Measurements from ENCODE around the gene PARS2.

Gene PARS2
- 5.0 to 11.2 (median 6.8) reads per million in 4 experiments for total RNA-seq

DNA sequence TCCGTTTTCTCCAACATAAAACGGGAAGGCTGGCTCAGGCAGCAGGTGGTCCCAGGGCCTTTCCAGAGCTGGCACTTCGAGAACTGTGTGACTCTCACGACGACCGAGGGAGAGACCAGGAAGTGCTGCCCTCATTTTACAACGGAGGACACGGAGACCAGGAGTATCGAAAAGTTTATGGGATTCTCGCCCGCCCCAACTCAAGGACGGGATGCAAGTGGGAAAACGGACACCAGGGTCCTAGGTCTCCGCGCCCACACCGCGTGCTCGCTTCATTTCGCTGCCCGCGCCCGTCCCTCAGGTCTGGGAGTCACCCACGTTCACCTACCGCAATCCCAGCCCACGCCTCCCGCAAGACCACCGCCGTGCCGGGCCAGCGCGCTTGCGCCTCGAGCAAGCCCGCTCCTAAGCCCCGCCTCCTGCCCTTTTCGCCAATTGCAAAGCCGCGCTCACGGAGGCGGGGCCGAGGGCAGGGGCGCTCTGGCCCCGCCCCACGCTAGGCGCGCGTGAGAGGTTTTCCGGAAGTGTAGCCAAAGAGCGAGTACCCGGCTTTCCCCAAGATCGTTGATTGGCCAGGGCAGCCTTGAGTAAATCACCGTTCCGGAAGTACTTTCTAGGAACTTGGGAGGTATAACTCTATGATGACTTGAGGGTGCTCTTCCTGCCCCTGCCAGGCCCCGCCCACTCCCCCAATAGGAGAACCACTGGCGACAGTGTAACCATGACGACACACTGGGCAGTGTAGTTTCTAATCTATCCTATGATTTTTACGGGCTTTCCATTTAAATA is at the start of gene PARS2:
PARS2 (minus strand) TSS at position 391 of the 789 bp plus-strand sequence. CDS start 5,362 bp downstream, outside the sequence.
- peak; percentile 97 for DNase-seq

DNA sequence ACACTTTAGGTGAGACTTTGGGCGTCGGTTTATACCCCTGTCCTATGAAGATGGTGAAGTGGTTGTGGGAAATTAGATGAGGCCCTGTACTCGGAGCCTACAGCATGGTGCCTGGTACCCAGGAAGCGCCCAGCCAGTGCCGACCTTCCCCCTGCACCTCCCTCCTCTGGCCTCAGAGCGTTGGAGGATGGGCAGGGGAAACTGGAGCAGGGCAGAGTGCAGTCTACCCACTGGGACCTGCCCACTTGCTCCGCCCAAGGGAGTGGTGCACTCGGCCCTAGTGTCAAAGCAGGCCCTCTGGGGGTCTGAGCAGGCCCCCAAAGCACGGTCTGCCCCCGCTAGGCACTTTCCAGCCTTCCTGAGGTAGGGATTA is 49.8 kb upstream of the PARS2 start:
- DNase-seq = no peak

DNA sequence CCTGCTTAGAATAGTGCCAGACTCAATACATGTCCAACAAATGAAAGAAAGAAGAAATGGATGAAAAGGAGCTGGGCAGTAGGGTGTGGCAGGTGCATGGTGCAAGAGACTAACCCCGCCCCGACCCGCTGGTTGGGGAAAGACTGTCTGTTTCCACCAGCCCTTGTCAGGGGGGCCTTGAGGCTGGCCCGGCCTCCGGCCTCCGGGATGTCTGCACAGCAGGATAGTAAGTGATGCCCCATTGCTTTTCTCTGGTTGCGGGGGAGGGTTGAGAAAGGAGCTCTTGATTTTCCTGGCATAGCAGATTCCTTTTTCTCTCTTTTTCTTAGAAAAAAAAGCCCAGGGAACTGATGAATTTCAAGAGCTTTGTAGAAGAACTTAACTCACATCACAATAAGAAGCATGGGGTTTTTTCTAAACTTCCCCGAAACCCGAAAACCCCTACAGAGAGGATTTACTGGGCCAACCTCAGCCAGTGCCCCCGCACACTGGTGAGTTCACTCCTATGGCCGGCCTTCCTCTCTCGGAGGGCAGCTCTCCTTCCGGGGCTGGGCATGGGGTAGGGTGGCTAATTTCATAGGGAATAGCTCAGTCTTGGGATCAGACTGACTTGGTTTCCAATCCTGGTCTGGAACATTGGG is 49.3 kb upstream of the PARS2 start:
- DNase-seq = no peak

DNA sequence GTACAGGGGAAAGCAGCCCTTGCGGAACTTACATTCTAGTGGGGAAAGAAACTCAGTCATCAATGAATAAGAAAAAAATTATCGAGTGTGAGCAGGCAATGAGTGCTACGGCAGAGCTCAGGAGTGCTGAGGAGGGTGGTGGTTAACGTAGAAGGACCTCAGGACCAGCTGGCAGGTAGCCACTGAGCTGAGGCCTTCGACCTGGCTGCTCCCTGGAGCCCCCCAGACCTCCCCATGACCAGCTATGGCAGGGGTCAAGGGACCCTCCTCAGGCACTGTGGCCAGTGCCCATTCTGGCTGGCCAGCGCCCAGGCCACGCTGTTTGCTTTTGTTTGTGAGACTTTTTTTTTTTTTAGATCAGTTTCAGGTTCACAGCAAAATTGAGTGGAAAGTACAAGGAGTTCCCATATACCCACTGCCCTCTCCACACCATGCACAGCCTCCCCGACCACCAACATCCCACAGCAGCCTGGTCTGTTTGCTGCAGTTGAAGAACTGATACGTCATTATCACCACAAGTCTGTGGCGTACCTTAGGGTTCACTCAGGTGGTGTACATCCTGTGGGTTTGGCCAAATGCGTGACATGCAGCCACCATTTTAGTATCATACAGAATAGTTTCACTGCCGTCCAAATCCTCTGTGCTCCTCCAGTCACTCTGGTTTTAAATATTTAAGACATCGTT is 48.6 kb upstream of the PARS2 start:
- no peak for DNase-seq

DNA sequence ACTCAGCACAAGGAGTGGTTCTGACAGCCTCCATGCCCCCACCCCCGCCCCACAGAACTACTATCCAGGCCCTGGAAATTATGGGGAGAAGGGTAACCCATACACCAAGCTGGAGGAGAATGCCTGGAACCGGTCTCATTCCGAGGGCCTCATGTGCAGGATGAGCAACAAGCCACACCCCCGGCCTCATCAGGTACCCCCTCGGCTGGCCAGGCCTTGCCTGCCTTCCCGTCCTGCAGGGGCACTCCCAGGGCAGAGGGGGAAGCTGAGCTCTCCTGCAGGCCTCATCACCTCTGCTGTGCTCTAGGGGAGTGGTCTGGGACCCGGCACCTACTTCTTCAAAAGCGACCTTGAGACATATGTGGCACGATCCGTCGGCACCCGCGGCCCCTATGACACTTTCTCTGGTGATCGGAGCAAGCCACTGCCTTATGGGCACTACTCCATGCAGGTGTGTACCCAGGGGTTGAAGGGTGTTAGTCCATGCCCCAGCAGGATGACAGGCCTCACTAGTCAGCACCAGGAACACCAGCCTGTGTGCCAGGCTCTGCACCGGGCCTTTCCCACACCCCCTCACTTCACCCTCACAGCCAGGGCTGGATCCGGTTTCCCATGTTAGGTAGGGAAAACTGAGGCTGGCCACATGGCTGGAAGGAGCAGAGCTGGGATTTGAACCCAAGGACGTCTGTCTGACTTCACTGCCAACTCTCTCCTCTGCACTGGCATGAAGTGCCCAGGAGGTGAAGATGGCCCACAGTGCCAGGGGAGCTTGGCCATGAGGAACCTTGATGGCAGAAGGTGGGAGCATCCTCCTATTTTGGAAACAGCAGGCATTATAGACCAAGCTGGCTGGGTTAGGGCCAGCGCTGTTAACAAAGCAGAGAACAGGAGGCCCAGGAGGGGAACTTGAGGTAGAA is 47.7 kb upstream of the PARS2 start:
- no peak for DNase-seq

DNA sequence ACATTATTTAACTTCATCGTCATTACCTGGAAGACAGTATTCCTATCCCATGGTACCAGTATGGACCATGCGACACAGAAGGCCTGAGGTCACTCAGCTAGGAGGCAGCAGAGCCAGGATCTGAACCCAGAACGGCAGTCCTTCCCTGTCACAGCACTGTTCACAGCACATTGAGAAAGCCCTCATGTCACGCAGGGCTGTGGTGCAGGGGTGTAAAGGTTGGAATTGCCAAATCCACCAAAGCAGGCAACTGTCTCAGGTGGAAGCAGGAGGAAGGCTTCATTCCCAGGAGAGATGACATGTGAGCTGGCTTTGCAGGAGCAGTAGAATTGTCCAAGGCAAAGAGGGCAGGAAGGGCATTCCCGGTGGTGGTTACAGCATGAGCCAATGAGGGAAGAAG is 46.7 kb upstream of the PARS2 start:
- no peak for DNase-seq

DNA sequence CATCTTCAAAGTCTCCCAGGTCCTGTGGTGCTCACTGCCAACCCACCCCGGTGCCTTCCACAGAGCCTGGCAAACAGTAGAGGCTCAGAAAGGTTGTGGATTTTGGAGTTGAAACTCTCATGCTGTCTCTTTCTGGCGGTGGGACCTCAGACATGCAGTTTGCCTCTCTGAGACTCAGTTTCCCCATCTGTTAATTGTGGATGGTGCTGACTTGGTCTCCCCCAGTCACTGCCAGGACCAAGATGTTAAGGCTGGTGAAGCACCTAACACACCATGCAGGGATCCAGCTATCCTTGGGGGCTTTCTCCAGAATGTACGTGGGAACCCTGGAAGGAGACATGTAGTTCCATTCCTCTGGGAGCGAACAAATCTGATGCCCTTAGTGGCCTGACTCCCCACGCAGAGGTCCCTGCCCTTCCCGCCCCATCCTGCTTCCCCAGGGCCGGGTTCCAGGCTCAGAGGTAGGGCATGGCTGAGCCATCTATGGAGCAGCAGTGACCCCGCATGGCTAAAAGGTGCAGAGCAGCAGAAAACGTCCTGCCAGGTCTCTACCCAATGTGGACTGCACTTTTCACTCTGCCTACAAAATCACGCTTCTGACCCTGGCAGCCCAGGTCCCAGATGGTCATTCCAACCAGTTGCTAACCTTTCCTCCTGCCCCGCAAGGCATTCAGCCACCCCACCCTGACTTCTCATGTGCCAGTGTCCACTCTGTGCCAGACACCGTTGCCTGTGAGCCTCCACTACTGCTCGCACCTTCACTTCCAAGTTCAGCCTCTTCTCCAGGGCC is 46.0 kb upstream of the PARS2 start:
- DNase-seq = peak; percentile 43

DNA sequence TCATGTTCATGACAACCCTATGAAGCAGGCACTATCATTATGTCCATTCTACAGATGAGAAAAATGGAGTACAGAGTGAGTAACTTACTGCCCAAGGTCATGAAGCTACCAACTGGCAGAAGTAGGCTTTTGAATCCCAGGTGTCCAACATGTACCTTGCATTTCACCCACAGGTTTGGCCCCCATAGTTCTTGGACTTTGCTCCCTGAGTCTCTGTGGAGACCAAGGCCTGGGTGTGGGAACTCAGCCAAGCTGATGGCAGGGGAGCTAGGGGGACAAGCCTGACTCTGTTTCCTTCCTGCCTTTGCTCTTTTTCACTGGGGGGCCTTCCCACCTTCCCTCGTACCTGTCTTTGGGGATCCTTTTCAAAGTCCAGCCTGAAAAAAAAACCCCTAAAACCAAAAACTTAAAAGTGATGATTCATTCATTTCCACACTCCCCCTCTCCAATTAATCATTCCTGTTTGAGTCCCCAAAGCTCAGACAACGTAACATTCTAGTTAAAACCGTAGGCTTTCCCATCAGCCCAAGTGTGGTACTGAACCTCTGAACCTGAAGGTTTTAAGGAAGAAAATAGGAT is 45.3 kb upstream of the PARS2 start:
- no peak for DNase-seq

DNA sequence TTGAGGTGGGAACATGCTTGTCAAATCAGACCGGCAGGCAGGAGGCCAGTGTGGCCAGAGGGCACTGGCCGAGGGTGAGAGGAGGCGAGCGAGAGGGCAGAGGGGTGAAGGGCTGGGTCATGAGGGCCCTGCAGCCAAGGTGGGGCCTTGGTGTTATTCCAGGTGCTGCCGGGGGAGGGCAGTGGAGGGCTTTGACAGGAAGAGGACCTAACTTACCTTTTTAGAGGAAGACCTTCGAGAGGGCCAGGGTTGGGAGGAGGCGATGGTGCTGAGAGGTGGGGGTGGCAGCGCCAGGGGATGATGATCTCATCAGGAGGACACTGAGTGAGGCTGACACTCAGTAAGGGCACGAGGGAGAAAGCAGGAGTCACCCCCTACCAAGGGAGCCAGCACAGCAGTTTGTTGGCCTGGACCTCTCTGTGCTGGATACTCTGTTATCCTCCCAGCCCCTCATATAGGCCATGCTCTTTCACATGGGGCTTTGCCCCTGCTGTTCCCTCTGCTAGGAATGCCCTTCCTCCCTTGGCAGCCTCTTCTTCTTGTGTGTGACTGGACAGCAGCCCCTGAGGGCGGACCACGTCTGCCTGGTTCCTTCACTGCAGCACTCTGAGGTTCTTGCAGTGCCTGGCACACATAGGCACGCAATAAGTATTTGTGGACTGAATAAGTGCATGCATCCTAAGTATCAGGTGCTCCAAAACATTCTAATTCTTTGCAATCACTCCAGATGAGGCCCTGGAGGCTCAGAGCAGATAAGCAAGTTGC is 44.3 kb upstream of the PARS2 start:
- DNase-seq = no peak

DNA sequence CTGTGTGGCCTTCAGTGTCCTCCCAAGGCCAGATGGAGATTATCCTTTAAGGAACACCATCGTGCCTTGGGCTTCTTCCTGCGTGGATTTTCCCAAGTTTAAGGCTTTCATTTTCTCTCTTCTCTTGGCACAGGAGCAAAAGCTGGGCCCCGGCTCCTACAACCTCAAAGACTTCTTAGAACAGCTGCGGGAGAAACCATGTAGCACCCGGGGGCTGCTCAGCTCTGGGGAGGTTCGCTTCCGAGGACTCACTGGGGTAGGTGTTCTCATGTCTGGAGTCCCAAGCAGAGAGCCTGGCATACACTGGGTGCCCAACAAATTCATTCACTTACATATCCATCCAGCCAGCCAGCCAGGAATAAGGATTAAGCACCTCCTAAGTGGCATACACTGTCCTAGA is 43.4 kb upstream of the PARS2 start:
- DNase-seq = no peak

DNA sequence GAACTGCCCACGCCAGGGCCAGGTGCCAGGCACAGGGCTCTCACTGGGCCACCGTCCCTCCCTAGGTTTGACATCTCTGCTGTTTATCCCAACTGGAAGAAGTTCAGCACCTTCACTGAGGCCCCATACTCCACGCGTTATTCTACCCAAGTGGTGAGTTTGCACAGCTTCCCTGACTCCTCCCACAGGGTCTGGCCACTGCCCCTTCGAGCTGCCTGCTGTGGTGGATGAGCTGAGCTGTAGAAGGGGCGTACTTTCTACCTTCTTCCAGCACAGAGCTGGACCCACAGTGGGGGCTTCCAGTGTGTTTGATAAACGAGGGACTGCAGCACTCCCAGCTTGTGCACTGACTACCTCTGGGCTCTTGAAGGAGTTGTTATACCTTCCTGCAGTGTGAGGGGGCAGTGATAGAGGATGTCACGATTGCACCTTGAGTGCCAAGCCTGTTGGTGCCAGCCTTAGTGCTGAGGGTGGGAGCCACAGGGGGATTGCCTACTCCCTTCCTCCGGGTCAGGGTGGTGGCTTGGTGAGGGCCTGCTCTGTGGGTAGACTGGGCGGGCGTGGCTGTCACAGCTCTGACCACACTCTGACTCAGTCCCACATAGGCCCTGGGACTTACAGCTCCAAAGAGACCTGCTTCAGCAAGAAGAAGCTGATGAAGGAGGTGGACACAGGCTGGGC is 42.7 kb upstream of the PARS2 start:
- DNase-seq = no peak

DNA sequence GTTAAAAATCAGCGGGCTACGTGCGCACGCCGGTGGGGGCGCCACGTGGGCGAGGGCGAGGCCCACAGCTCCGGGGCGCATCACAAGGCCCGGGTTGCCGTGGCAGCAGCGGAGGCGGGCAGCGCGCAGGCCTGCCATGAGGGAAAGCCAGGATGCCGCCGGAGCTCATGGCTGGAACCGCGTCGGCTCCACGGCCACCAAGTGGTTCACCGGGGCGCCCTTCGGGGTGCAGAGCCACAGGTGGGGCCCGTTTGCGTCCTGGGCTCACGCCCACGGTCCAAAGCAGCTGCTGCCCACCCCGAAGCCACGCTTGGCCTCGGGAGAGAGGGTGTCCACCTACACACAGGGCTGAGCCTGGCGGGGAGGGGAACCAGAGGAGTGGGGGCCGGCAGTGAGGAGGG is 41.7 kb upstream of the PARS2 start:
- no peak for DNase-seq

DNA sequence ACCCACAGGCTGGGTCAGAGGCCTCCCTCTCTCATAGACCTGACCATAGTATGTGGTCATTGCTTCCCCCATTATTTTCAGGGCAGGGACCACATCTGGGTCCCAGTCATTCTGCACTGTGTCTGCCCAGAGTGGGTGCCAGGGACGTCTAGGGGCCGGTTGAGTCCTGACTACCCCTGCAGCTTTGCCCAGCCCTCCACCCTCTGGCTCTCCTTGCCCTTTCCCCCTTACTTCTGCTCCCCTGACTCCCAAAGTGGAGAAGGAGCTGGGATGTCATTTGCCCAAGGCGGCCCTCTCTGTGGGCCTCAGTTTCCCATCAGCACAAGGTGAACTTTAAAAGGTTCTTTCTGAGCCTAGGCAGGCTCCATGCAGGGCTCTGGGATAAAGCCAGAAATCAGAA is 41.1 kb upstream of the PARS2 start:
- DNase-seq = no peak

DNA sequence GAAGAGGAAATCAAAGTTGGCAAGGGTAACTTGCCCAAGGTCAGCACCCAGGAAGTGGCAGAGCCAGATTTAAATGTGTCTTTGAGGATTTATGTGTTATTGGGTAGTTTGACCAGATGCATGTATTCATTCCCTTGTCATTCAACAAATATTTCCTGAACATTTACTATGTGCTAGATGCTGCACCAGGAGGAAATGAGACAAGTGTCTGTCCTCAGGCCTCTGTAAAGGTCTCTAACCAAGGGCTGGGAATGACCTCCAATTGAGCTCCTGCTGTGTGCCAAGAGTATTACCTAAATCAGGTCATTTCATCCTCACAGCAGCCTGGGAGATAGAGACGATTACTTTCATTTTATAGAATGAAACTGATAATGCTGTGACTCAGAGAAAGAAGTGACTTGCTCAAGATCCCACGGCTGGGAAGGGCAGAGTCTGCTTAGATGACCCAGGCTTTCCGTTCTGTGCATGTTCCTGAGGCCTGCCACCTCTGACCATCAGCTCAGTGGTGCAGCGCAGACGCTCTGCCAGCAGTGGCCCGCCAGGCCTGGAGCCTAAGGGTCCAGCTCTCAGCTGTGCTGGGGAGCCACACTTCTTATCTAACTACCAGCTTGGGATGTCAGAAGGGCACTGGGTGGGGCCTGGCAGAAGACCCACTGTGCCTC is 40.3 kb upstream of the PARS2 start:
- no peak for DNase-seq

DNA sequence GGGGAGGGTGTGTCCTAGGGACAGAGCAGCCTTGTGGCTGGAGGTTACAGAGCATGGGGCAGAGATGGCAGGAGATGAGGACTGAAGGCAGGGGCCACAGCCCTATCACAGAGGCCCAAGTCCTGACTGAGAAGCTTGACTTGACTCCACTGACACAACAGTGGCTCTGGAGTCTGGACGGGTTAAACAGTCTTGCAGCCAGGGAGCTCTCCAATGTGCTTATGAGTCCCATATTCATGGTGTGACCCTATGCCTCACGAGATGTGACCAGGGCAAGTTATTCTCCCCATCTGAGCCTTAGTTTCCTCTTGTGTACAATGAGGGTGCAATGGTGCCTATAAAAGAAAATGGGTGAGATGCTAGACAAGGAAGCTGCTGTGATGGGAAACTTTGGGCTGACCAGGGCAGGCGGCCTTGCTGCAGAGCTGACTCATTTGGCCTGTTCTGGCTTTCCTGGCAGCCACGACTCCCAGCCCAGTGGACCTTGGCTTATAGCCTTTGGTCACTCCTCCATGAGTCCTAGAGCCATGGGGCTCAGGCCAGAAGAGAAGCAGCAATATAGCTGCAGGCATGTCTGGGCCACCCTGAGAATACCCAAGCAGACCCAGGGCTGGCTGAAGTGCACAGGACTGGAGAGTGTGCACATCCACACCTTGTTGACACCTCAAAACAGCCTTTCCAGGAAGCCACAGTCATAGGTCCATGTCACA is 39.6 kb upstream of the PARS2 start:
- no peak for DNase-seq

DNA sequence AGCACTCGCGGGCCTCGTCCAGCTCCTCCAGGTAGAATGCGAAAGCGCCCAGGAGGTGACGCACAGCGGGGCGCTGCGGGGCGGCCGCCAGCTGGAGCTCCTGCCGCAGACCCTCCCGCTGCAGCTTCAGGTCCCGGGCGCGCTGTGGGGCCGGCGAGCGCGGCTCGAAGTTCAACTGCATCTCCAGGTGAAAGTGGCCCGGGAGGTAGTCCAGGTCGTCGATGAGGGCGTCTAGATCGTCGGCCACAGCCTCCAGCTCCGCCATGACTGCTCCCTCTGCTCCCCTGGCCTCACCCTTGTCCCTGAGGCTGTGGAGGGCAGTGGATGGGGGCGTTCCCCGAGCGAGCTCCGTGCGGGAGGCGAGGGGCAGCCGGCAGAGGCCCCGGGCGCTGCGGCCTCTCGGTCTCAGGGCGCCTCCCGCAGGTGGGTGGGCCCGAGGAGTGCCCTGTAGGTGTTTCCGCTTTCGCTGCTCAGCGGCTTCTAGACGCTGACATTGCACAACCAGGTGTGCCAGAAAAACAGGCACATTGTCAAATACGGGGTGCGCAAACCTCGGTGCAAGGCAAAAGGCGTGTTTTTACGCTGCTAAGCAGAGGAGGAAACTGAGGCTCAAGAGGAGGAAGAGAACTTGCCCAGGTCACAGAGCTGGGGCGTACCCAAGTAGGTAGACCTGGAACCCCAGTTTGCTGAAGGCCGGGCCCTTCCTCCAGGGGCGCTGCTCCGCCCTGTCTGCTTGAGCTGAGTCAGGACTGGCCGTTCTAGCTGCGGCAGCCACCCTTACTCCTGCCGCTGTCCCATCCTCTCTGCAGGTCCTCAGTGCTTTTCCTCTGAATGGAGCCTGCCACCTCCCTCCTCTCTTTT is 36.8 kb upstream of the PARS2 start, which contains the start of gene TTC22:
TTC22 (minus strand) TSS at position 425 of the 861 bp plus-strand sequence; CDS start at position 265, 160 bp downstream.
- peak; percentile 43 for DNase-seq

DNA sequence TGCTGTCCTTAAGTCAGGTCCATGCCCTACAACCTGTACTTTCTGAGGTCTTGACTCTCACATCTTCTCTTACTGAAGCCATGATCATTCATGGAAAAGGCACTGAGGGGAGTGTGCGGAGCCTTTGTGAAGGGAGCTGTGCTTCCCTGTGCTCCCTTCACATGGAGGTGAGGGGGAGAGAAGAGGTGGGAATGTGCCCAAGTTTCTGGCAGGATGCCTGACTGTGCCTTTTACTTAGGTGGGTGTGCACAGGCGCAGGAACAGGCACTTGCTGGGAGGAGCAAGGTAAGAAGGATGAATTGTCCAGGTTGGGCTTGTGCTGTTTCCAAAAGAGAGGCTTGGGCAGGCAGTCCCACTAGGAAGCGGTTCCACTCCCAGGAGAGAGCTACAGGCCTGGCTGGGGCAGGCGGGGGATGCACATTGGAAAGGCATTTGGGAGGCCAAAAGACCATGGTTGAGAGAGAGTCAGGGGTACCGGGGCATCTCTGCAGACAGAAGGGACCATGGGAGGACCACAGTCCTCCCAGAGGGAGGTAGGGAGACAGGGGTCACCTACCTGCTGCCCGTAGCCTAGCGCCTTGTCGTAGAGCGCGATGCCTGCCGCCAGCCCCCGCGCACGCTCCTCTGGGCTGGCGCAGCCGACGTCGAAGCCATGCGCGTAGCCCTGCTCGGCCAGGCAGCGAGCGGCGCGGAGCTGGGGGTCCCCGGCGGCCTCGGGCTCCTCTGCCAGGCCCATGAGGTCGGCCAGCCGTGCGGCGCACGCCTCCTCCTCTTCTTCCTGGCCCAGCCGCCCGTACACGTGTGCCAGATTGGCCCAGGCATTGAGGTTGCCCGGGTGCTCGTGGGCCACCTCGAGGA is 35.9 kb upstream of the PARS2 start:
- no peak for DNase-seq

Data from effector CD8-positive, alpha-beta T cell (primary cell).